SK-N-SH treated with all-trans-retinoic acid at 6 μM for 48 hours (cell line): ENCODE measurements around the gene SPP1.
"Not testable (repeated sequence)": the region's sequence is repeated elsewhere in the genome, so short reads cannot be mapped to it uniquely, and the experiment has no call there.

ENCODE experiments used
- ATAC-seq: fragments of 200-7000 bp; cut with Tn5 transposase; 3 replicates; pipeline ENCODE4 v1.9.1; 2020; ENCODE audit warnings: mild to moderate bottlenecking, moderate library complexity
- ARNTL ChIP-seq: fragments of 450-650 bp; formaldehyde crosslinking; IDR thresholded peaks from 2 replicates; pipeline ENCODE4 v1.5.0; 2020; ENCODE audit warnings: low read depth, mild to moderate bottlenecking, moderate library complexity, borderline replicate concordance
- BACH2 ChIP-seq: fragments of 250-450 bp; sonication (Bioruptor Pico); IDR thresholded peaks from 2 replicates; pipeline ENCODE4 v1.9.0; 2021; ENCODE audit warnings: mild to moderate bottlenecking, borderline replicate concordance
- CSRNP3 ChIP-seq: fragments of 250-450 bp; sonication (Bioruptor Pico); IDR thresholded peaks from 2 replicates; pipeline ENCODE4 v1.5.1; 2021; ENCODE audit warnings: mild to moderate bottlenecking, moderate library complexity
- GLIS3 ChIP-seq: fragments of 250-450 bp; sonication (Bioruptor Pico); IDR thresholded peaks from 2 replicates; pipeline ENCODE4 v1.5.0; 2020; ENCODE audit warnings: mild to moderate bottlenecking, moderate library complexity
- ISL1 ChIP-seq: fragments of 250-450 bp; sonication (Bioruptor Pico); IDR thresholded peaks from 2 replicates; pipeline ENCODE4 v2.1.2; 2022; ENCODE audit warnings: mild to moderate bottlenecking, moderate library complexity
- OSR1 ChIP-seq: fragments of 250-450 bp; sonication (Bioruptor Pico); IDR thresholded peaks from 2 replicates; pipeline ENCODE4 v1.8.0; 2022; ENCODE audit warnings: moderate library complexity, mild to moderate bottlenecking, inconsistent platforms
- POU6F1 ChIP-seq: fragments of 250-450 bp; sonication (Bioruptor Pico); IDR thresholded peaks from 2 replicates; pipeline ENCODE4 v1.8.0; 2021; ENCODE audit warnings: low read depth, mild to moderate bottlenecking, moderate library complexity, borderline replicate concordance
- PPARA ChIP-seq: fragments of 250-450 bp; sonication (Bioruptor Pico); IDR thresholded peaks from 2 replicates; pipeline ENCODE4 v1.5.0; 2020; ENCODE audit warnings: mild to moderate bottlenecking, borderline replicate concordance
- SNAI2 ChIP-seq: fragments of 250-450 bp; sonication (Bioruptor Pico); IDR thresholded peaks from 2 replicates; pipeline ENCODE4 v1.5.0; 2020; ENCODE audit warnings: mild to moderate bottlenecking, moderate library complexity
- TCF4 ChIP-seq: fragments of 250-450 bp; sonication (Bioruptor Pico); IDR thresholded peaks from 2 replicates; pipeline ENCODE4 v1.8.0; 2021; ENCODE audit warnings: mild to moderate bottlenecking, moderate library complexity, borderline replicate concordance
- TOX ChIP-seq: fragments of 250-450 bp; sonication (Bioruptor Pico); IDR thresholded peaks from 2 replicates; pipeline ENCODE4 v1.8.0; 2021; ENCODE audit warnings: mild to moderate bottlenecking, moderate library complexity, borderline replicate concordance
- ZFP30 ChIP-seq: fragments of 450-650 bp; formaldehyde crosslinking; IDR thresholded peaks from 2 replicates; pipeline ENCODE4 v1.5.0; 2022; ENCODE audit warnings: mild to moderate bottlenecking, moderate library complexity
- ZNF565 ChIP-seq: fragments of 450-650 bp; formaldehyde crosslinking; conservative IDR thresholded peaks from 2 replicates; pipeline ENCODE4 v1.5.0; 2020; ENCODE audit warnings: low read depth, mild to moderate bottlenecking, moderate library complexity
- ZNF70 ChIP-seq: fragments of 450-650 bp; formaldehyde crosslinking; IDR thresholded peaks from 2 replicates; pipeline ENCODE4 v1.5.0; 2020; ENCODE audit warnings: mild to moderate bottlenecking, moderate library complexity
- ZNF8 ChIP-seq: fragments of 450-650 bp; formaldehyde crosslinking; IDR thresholded peaks from 2 replicates; pipeline ENCODE4 v1.5.0; 2020; ENCODE audit warnings: mild to moderate bottlenecking, moderate library complexity
- TF ChIP-seq, protein P1 (sequence below): fragments of 250-450 bp; sonication (Bioruptor Pico); IDR thresholded peaks from 2 replicates; pipeline ENCODE4 v1.5.1; 2020; ENCODE audit warnings: low read depth, mild to moderate bottlenecking, moderate library complexity
- TF ChIP-seq, protein P2 (sequence below): fragments of 250-450 bp; sonication (Bioruptor Pico); IDR thresholded peaks from 2 replicates; pipeline ENCODE4 v1.5.0; 2020; ENCODE audit warnings: mild to moderate bottlenecking, moderate library complexity

The SPP1 gene

DNA sequence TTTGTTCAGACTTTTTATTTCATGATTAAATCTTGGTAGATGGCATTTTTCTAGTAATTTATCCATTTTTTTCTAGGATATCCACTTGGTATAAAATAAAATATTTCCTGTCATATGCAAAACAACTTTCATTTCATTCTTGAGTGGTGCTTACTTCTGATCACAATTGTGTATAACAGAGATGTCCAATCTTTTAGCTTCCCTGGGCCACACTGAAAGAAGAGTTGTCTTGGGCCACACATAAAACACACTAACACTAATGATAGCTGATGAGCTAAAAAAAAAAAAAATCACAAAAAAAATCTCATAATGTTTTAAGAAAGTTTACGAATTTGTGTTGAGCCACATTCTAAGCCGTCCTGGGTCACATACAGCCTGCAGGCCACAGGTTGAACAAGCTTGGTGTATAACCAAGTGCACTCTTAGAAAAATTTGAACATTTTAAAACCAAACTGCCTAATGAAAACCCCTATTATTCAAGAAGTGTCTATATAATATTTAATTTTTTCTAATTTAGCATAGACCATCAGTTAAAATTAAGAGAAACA is 41.3 kb upstream of the SPP1 start:
- ATAC-seq = no peak
- no peak for TF ChIP-seq BACH2
- no peak for TF ChIP-seq CSRNP3 (CRISPR knock-in tag)
- no peak for TF ChIP-seq TCF4 (CRISPR knock-in tag)
- no peak for TF ChIP-seq ZFP30 (CRISPR knock-in tag)
- TF ChIP-seq ZNF565 (CRISPR knock-in tag) = no peak
- TF ChIP-seq, protein P1, sequence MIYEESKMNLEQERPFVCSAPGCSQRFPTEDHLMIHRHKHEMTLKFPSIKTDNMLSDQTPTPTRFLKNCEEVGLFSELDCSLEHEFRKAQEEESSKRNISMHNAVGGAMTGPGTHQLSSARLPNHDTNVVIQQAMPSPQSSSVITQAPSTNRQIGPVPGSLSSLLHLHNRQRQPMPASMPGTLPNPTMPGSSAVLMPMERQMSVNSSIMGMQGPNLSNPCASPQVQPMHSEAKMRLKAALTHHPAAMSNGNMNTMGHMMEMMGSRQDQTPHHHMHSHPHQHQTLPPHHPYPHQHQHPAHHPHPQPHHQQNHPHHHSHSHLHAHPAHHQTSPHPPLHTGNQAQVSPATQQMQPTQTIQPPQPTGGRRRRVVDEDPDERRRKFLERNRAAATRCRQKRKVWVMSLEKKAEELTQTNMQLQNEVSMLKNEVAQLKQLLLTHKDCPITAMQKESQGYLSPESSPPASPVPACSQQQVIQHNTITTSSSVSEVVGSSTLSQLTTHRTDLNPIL (CRISPR knock-in tag) = no peak
- no peak for TF ChIP-seq PPARA (CRISPR knock-in tag)
- TF ChIP-seq GLIS3 (CRISPR knock-in tag) = no peak
- TF ChIP-seq POU6F1 (CRISPR knock-in tag) = no peak

DNA sequence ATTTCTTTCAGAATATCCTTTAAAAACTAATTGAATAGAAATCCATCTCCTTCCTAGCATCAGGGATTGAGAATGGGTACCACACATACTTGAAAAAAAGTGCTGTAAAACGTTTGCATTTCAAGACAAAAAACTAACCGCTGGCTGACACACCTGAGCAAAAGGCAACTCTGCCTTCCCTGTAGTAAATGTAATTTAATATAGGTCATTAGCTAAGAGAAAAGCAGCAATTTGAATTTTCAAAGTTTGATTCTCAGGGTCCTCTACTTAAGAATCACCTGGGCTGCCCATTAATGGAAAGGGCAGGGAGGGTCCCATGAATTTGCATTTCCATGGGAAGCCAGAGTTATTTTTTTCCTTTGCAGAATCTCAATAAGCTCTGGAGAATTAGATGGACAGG is 40.5 kb upstream of the SPP1 start:
- no peak for TF ChIP-seq OSR1 (CRISPR knock-in tag)
- no peak for TF ChIP-seq PPARA (CRISPR knock-in tag)
- no peak for TF ChIP-seq ARNTL
- TF ChIP-seq ISL1 (CRISPR knock-in tag) = no peak
- TF ChIP-seq, protein P1 (CRISPR knock-in tag) = no peak
- TF ChIP-seq SNAI2 (CRISPR knock-in tag) = no peak
- no peak for TF ChIP-seq BACH2
- no peak for TF ChIP-seq ZNF565 (CRISPR knock-in tag)
- TF ChIP-seq ZNF8 (CRISPR knock-in tag) = no peak
- TF ChIP-seq, protein P2, sequence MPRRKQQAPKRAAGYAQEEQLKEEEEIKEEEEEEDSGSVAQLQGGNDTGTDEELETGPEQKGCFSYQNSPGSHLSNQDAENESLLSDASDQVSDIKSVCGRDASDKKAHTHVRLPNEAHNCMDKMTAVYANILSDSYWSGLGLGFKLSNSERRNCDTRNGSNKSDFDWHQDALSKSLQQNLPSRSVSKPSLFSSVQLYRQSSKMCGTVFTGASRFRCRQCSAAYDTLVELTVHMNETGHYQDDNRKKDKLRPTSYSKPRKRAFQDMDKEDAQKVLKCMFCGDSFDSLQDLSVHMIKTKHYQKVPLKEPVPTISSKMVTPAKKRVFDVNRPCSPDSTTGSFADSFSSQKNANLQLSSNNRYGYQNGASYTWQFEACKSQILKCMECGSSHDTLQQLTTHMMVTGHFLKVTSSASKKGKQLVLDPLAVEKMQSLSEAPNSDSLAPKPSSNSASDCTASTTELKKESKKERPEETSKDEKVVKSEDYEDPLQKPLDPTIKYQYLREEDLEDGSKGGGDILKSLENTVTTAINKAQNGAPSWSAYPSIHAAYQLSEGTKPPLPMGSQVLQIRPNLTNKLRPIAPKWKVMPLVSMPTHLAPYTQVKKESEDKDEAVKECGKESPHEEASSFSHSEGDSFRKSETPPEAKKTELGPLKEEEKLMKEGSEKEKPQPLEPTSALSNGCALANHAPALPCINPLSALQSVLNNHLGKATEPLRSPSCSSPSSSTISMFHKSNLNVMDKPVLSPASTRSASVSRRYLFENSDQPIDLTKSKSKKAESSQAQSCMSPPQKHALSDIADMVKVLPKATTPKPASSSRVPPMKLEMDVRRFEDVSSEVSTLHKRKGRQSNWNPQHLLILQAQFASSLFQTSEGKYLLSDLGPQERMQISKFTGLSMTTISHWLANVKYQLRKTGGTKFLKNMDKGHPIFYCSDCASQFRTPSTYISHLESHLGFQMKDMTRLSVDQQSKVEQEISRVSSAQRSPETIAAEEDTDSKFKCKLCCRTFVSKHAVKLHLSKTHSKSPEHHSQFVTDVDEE (CRISPR knock-in tag) = no peak
- TF ChIP-seq TOX (CRISPR knock-in tag) = no peak
- no peak for TF ChIP-seq TCF4 (CRISPR knock-in tag)
- no peak for TF ChIP-seq POU6F1 (CRISPR knock-in tag)
- no peak for TF ChIP-seq CSRNP3 (CRISPR knock-in tag)
- no peak for TF ChIP-seq ZNF70
- no peak for TF ChIP-seq ZFP30 (CRISPR knock-in tag)

GRCh38 chr4:87935954-87936353 is 39.6 kb upstream of the SPP1 start:
- not testable (repeated sequence) for ATAC-seq

More for the DNA sequence above, 40.5 kb upstream of the SPP1 start:
- ATAC-seq = no peak
